ENCODE results near the gene GSE1.

The GSE1 gene

GRCh38 chr16:85611194-85611443 lies 2.0 kb upstream of the GSE1 start:
- POLR2A ChIA-PET = interaction anchor here (0.6 to 2.6 kb wide), 5 partner anchors 54 to 220 kb away, joined by 4 to 17 read pairs (median 5); no protein-coding TSS in a partner anchor
- Histone ChIP-seq H3K36me3 (ENCODE audit: control insufficient read depth in 2 of 2, insufficient read depth in 1 of 2, low read length in 2 of 2) (no peaks in the 10 kb centered on the region), H3K9me3 (ENCODE audit: control insufficient read depth, insufficient read depth, low read depth, low read length) (no peaks in the 10 kb centered on the region), H3K4me3 (ENCODE audit: low read depth, low read length) (peak overlapping the region; percentile 48), H3K27ac (ENCODE audit: extremely low read depth, low read depth, low read length) (peak overlapping the region; percentile 99), H3K4me1 (ENCODE audit: control insufficient read depth, insufficient read depth, low read length) (peaks cover 3% of the 10 kb centered on the region; the same call in 1 of the 2 replicates)
- TF ChIP-seq TRIM28 (IDR thresholded peaks at IDR 0.05; ENCODE audit: borderline replicate concordance, low read length) = no peak
- TF ChIP-seq ZNF341 (tag by site-specific recombination; IDR thresholded peaks at IDR 0.05; ENCODE audit: low read depth) = 0 out of 2 replicates have a peak, but pooled peaks have one; percentile 7
- CTCF ChIA-PET = interaction anchor here (0.6 to 2.8 kb wide), 26 partner anchors 14 to 455 kb away, joined by 3 to 34 read pairs (median 7); no protein-coding TSS in a partner anchor

GRCh38 chr16:85611444-85612190 lies 1.5 kb upstream of the GSE1 start:
- ChIA-PET CTCF (interaction anchor here (0.6 to 2.8 kb wide), 8 partner anchors 29 to 196 kb away, joined by 3 to 34 read pairs (median 7); no protein-coding TSS in a partner anchor), POLR2A (interaction anchor here (0.5 to 2.6 kb wide), 5 partner anchors 54 to 221 kb away, joined by 4 to 17 read pairs (median 5); no protein-coding TSS in a partner anchor)
- H3K36me3 ChIP-seq (ENCODE audit: control insufficient read depth in 2 of 2, insufficient read depth in 1 of 2, low read length in 2 of 2) = no peaks in the 10 kb centered on the region
- H3K9me3 ChIP-seq (ENCODE audit: control insufficient read depth, insufficient read depth, low read depth, low read length) = no peaks in the 10 kb centered on the region
- peak overlapping the region; percentile 48 for H3K4me3 ChIP-seq (ENCODE audit: low read depth, low read length)
- H3K4me1 ChIP-seq (ENCODE audit: control insufficient read depth, insufficient read depth, low read length) = peaks cover 8% of the 10 kb centered on the region; the same call in 1 of the 2 replicates
- peak overlapping the region; percentile 99 for H3K27ac ChIP-seq (ENCODE audit: extremely low read depth, low read depth, low read length)
- no peak for TF ChIP-seq ZNF830 (tag by site-specific recombination; IDR thresholded peaks at IDR 0.05; ENCODE audit: low read depth)
- no peak; the same call in 1 of the 2 replicates for TF ChIP-seq ZNF10 (tag by site-specific recombination; IDR thresholded peaks at IDR 0.05)
- no peak for TF ChIP-seq ZNF645 (tag by site-specific recombination; IDR thresholded peaks at IDR 0.05)
- TF ChIP-seq ZNF23 (tag by site-specific recombination; IDR thresholded peaks at IDR 0.05; ENCODE audit: borderline replicate concordance) = no peak
- no peak for TF ChIP-seq ZNF350 (tag by site-specific recombination; IDR thresholded peaks at IDR 0.05)
- TF ChIP-seq ZNF239 (tag by site-specific recombination; IDR thresholded peaks at IDR 0.05) = no peak
- peak; percentile 79 for TF ChIP-seq ZBTB20 (tag by site-specific recombination; IDR thresholded peaks at IDR 0.05)
- TF ChIP-seq OSR2 (tag by site-specific recombination; IDR thresholded peaks at IDR 0.05) = no peak
- no peak for TF ChIP-seq ZNF416 (tag by site-specific recombination; IDR thresholded peaks at IDR 0.05)
- no peak for TF ChIP-seq ZNF311 (tag by site-specific recombination; IDR thresholded peaks at IDR 0.05; ENCODE audit: borderline replicate concordance)
- TF ChIP-seq ZIC2 (tag by site-specific recombination; IDR thresholded peaks at IDR 0.05) = peak; percentile 72
- TF ChIP-seq ZNF510 (tag by site-specific recombination; IDR thresholded peaks at IDR 0.05; ENCODE audit: insufficient replicate concordance) = no peak
- TF ChIP-seq ZNF626 (tag by site-specific recombination; IDR thresholded peaks at IDR 0.05) = no peak
- no peak for TF ChIP-seq ZFP37 (tag by site-specific recombination; IDR thresholded peaks at IDR 0.05)
- TF ChIP-seq ZNF114 (tag by site-specific recombination; IDR thresholded peaks at IDR 0.05) = no peak
- no peak for TF ChIP-seq ZNF354C (tag by site-specific recombination; IDR thresholded peaks at IDR 0.05; ENCODE audit: borderline replicate concordance, low read depth)
- TF ChIP-seq BCL11A (tag by site-specific recombination; IDR thresholded peaks at IDR 0.05; ENCODE audit: low read depth) = peak; percentile 81; the same call in 1 of the 2 replicates
- TF ChIP-seq HOXC10 (CRISPR knock-in tag; IDR thresholded peaks at IDR 0.05) = no peak
- peak; percentile 32; the same call in 1 of the 2 replicates for TF ChIP-seq ZFHX2 (tag by site-specific recombination; conservative IDR thresholded peaks at IDR 0.05)
- TF ChIP-seq KLF17 (tag by site-specific recombination; IDR thresholded peaks at IDR 0.05) = 0 out of 2 replicates have a peak, but pooled peaks have one; percentile 15
- no peak for TF ChIP-seq ZNF488 (tag by site-specific recombination; IDR thresholded peaks at IDR 0.05)
- peak; percentile 31; the same call in 1 of the 2 replicates for TF ChIP-seq ZSCAN30 (tag by site-specific recombination; IDR thresholded peaks at IDR 0.05)
- no peak for TF ChIP-seq ZNF571 (tag by site-specific recombination; IDR thresholded peaks at IDR 0.05)
- no peak for TF ChIP-seq SCRT1 (tag by site-specific recombination; IDR thresholded peaks at IDR 0.05; ENCODE audit: borderline replicate concordance)
- no peak for TF ChIP-seq ZNF423 (tag by site-specific recombination; IDR thresholded peaks at IDR 0.05)
- no peak for TF ChIP-seq ZNF175 (tag by site-specific recombination; IDR thresholded peaks at IDR 0.05)
- TF ChIP-seq BCL11B (tag by site-specific recombination; IDR thresholded peaks at IDR 0.05; ENCODE audit: low read depth) = peak; percentile 75
- peak; percentile 81 for TF ChIP-seq ZBTB26 (tag by site-specific recombination; optimal IDR thresholded peaks at IDR 0.05)
